ENCODE measurements around the gene FCHSD1. TPM values are rescaled to one million over a fixed set of nuclear protein-coding genes. Genes with fewer than 3 reads are reported as not detected.

Gene FCHSD1
- total RNA-seq, 2 donors from 2014 or later, result 42.6 to 47.0 TPM

DNA sequence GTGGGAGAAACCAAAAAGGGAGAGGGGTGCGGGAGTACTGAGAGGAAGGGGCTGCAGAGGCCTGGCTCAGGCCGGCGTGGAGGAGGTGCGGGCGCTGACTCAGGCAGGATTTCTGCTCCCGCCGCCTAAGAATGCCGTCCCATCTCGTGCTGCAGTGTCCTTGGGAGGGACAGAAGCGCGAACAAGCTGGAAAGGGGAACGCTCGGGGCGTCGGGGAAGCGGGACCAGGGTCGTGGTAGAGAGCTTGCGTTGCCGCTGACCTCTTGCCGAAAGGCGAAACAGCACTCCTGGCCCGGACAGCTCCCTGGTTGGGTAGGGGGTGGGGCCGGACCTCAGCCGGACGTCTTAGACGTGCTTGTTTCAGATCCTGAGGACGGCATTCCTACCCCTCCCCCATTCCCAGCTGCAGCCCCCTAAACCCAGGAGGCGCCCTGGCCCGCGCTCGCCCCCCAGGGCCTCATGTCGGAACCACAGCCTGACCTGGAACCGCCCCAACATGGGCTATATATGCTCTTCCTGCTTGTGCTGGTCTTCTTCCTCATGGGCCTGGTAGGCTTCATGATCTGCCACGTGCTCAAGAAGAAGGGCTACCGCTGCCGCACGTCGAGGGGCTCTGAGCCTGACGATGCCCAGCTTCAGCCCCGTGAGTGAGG is 13.3 kb downstream of the FCHSD1 start:
- Histone ChIP-seq H3K36me3 (no peaks in the 10 kb centered on the region), H3K4me1 (ENCODE audit: control insufficient read depth in 1 of 2, low read depth in 2 of 2) (peaks cover 9 to 31% of the 10 kb centered on the region in 2 donors), H3K9me3 (no peaks in the 10 kb centered on the region), H3K27me3 (replicated peaks; ENCODE audit: insufficient read depth) (no peaks in the 10 kb centered on the region), H3K27ac (no peak overlapping the region), H3K4me3 (peak overlapping the region; percentile 78)
- TF ChIP-seq, protein P1, sequence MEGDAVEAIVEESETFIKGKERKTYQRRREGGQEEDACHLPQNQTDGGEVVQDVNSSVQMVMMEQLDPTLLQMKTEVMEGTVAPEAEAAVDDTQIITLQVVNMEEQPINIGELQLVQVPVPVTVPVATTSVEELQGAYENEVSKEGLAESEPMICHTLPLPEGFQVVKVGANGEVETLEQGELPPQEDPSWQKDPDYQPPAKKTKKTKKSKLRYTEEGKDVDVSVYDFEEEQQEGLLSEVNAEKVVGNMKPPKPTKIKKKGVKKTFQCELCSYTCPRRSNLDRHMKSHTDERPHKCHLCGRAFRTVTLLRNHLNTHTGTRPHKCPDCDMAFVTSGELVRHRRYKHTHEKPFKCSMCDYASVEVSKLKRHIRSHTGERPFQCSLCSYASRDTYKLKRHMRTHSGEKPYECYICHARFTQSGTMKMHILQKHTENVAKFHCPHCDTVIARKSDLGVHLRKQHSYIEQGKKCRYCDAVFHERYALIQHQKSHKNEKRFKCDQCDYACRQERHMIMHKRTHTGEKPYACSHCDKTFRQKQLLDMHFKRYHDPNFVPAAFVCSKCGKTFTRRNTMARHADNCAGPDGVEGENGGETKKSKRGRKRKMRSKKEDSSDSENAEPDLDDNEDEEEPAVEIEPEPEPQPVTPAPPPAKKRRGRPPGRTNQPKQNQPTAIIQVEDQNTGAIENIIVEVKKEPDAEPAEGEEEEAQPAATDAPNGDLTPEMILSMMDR (IDR thresholded peaks at IDR 0.05), result peak; percentile 15
- ATAC-seq (ENCODE audit: insufficient number of reproducible peaks, low FRiP score, low read depth), result peak; percentile 5
- no peak for DNase-seq (ENCODE audit: low spot score)

DNA sequence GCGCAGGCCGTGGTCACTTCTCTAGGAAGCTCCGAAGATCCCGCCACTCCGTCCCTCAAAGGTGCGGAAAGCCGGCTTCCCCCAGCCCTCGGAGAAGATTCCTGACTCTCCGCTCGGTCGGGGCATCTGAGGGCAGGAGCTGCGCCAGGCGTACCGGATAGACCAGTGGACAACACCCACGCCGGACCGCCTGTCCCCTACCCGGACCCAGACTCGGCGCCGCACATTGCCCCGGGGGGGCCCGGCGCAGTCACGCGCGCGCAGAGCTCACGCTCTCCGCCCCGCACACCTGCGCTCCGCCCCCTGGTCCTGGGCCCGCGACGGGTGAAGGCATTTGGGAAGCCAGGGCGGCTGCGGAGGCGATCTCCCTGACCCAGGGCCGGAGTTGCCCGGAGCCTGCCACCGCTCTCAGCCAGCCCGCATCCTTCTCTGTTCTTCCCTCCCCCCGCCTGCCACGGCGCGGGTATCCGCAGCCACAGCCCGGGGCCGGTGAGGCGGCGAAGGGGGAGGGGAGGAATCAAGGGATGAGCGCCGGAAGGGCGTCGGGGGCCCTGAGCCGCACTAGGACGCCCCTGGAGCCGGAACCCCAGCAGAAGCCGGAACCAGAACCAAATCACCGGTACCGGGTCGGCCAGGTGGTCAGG is 14.0 kb downstream of the FCHSD1 start:
- no peak overlapping the region for H3K27ac ChIP-seq

DNA sequence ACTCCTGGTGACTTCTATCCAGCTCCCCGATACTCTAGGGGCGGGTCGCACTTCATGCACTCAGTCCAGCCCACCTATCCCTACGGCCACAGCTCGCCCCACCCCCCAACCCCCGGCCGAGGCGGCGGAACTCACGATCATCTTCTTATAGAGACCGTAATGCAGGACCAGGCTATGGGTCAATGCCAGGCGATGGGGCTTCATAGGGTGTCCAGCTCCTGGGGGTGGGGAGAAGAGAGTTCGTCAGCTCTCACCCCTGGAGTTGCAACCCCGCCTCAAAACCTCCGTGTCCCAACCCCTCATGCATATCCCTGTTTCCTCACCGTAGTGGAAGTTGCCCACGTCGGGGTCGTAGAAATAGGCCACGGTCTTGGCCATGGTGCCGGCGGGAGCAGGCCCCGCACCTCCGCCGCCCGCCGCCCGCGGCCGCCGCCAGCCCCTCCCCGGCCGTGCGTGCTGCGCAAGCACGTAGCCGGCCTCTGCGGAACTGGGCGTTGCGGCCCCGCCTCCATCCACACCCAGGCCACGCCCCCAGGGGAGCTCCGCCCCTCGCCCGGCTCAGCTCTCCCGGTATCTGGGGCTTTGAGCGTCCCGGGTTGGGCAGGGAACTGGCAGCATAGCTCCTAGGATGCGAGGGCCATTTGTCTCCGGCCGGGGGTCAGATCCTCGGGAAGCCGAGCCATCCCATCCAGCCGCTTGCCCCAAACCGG is 14.7 kb downstream of the FCHSD1 start, which contains the start of the genes HDAC3 and RELL2:
Gene HDAC3, minus strand, starts transcription at position 437 of the 710 bp plus-strand sequence. Its CDS starts 59 bp downstream, at position 378.
Gene RELL2, plus strand, starts transcription at position 585 of the 710 bp plus-strand sequence. CDS start 1,229 bp downstream, outside the sequence.
- Histone ChIP-seq H3K4me3 (peak within 1 kb of the TSS; percentile 78), H3K27me3 (replicated peaks; ENCODE audit: insufficient read depth) (no peaks in the 10 kb centered on the region), H3K36me3 (no peaks in the 10 kb centered on the region), H3K27ac (peak within 1 kb of the TSS; percentile 45 to 61), H3K4me1 (ENCODE audit: control insufficient read depth in 1 of 2, low read depth in 2 of 2) (peaks cover 9 to 31% of the 10 kb centered on the region in 2 donors), H3K9me3 (no peaks in the 10 kb centered on the region)
- DNase-seq (ENCODE audit: low spot score) (peak; percentile 66), ATAC-seq (ENCODE audit: insufficient number of reproducible peaks, low FRiP score, low read depth) (peak; percentile 86)
- TF ChIP-seq, protein P1 (IDR thresholded peaks at IDR 0.05), result no peak

More for the DNA sequence above, 14.0 kb downstream of the FCHSD1 start:
- Histone ChIP-seq H3K27me3 (replicated peaks; ENCODE audit: insufficient read depth) (no peaks in the 10 kb centered on the region), H3K9me3 (no peaks in the 10 kb centered on the region), H3K4me1 (ENCODE audit: control insufficient read depth in 1 of 2, low read depth in 2 of 2) (peaks cover 9 to 31% of the 10 kb centered on the region in 2 donors), H3K4me3 (peak overlapping the region; percentile 78), H3K36me3 (no peaks in the 10 kb centered on the region)
- DNase-seq (ENCODE audit: low spot score) (no peak), ATAC-seq (ENCODE audit: insufficient number of reproducible peaks, low FRiP score, low read depth) (peak; percentile 23)
- TF ChIP-seq, protein P1 (IDR thresholded peaks at IDR 0.05), result no peak

DNA sequence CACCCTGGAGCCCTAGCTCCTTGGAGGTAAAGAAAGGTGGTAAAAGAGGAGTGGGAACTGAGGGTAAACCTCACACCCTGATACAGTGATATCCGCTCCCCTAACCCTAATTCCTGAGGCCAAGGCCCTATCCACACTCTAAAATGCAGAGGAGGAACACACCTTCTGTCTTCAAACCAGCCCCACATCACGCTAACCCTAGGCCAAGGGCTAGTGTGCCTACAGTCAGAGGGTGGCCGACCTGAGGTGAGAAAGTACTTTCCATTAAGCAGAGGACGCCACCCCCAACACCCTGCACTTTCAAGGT is 15.2 kb downstream of the FCHSD1 start:
- H3K4me3 ChIP-seq, result peak overlapping the region; percentile 78
- no peaks in the 10 kb centered on the region for H3K9me3 ChIP-seq
- DNase-seq (ENCODE audit: low spot score) (no peak), ATAC-seq (ENCODE audit: insufficient number of reproducible peaks, low FRiP score, low read depth) (no peak)
- peaks cover 9 to 31% of the 10 kb centered on the region in 2 donors for H3K4me1 ChIP-seq (ENCODE audit: control insufficient read depth in 1 of 2, low read depth in 2 of 2)
- H3K36me3 ChIP-seq, result no peaks in the 10 kb centered on the region
- H3K27ac ChIP-seq, result peak overlapping the region in 1 of 2 donors; percentile 45
- TF ChIP-seq, protein P1 (IDR thresholded peaks at IDR 0.05), result no peak
- no peaks in the 10 kb centered on the region for H3K27me3 ChIP-seq (replicated peaks; ENCODE audit: insufficient read depth)

DNA sequence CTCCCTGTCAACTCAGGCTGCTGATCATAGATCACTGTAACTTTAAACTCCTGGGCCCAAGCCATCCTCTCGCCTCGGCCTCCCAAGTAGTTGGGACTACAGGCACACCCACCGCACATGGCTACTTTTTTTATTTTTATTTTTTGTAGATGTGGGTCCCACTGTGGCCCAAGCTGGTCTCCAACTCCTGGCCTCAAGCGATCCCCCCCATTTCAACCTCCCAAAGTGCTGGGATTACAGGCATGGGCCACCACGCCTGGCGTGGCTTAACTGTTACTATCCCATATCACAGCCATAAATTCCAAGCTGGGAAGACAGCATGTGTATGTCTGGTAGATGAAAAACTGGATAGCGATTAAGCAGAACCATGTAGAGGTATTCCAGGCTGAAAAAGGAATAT is 15.6 kb downstream of the FCHSD1 start:
- H3K4me3 ChIP-seq, result peak overlapping the region; percentile 78
- DNase-seq (ENCODE audit: low spot score) (no peak), ATAC-seq (ENCODE audit: insufficient number of reproducible peaks, low FRiP score, low read depth) (no peak)
- TF ChIP-seq, protein P1 (IDR thresholded peaks at IDR 0.05), result no peak
- peaks cover 9 to 31% of the 10 kb centered on the region in 2 donors for H3K4me1 ChIP-seq (ENCODE audit: control insufficient read depth in 1 of 2, low read depth in 2 of 2)
- no peaks in the 10 kb centered on the region for H3K27me3 ChIP-seq (replicated peaks; ENCODE audit: insufficient read depth)
- H3K27ac ChIP-seq, result no peak overlapping the region
- no peaks in the 10 kb centered on the region for H3K36me3 ChIP-seq
- no peaks in the 10 kb centered on the region for H3K9me3 ChIP-seq

All from thoracic aorta (tissue), 2 donors.